ENCODE data around the gene CNGB1. TPM values are rescaled to one million over a fixed set of nuclear protein-coding genes. Genes with fewer than 3 reads are reported as not detected.

The CNGB1 gene
- total RNA-seq, 4 donors from 2014 or later: 1.1 to 2.8 TPM; not detected in 2

- H3K4me3 ChIP-seq: no peak overlapping the region
- H3K4me1 ChIP-seq: no peaks in the 10 kb centered on the region
- no peak overlapping the region for H3K27ac ChIP-seq
- no peaks in the 10 kb centered on the region for H3K27me3 ChIP-seq
- H3K9me3 ChIP-seq: no peaks in the 10 kb centered on the region
- no peak for TF ChIP-seq POLR2A (IDR thresholded peaks at IDR 0.05)
- TF ChIP-seq, protein P1, sequence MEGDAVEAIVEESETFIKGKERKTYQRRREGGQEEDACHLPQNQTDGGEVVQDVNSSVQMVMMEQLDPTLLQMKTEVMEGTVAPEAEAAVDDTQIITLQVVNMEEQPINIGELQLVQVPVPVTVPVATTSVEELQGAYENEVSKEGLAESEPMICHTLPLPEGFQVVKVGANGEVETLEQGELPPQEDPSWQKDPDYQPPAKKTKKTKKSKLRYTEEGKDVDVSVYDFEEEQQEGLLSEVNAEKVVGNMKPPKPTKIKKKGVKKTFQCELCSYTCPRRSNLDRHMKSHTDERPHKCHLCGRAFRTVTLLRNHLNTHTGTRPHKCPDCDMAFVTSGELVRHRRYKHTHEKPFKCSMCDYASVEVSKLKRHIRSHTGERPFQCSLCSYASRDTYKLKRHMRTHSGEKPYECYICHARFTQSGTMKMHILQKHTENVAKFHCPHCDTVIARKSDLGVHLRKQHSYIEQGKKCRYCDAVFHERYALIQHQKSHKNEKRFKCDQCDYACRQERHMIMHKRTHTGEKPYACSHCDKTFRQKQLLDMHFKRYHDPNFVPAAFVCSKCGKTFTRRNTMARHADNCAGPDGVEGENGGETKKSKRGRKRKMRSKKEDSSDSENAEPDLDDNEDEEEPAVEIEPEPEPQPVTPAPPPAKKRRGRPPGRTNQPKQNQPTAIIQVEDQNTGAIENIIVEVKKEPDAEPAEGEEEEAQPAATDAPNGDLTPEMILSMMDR (IDR thresholded peaks at IDR 0.05): no peak
- H3K36me3 ChIP-seq: no peaks in the 10 kb centered on the region
- DNase-seq: no peak
Observed at GRCh38 chr16:57977418-57978069, 6.6 kb upstream of the CNGB1 start.

GRCh38 chr16:57976331-57976796, 5.4 kb upstream of the CNGB1 start:
- Histone ChIP-seq H3K4me1 (no peaks in the 10 kb centered on the region), H3K9me3 (no peaks in the 10 kb centered on the region), H3K27me3 (no peaks in the 10 kb centered on the region), H3K36me3 (no peaks in the 10 kb centered on the region), H3K4me3 (no peak overlapping the region), H3K27ac (no peak overlapping the region)
- TF ChIP-seq POLR2A (IDR thresholded peaks at IDR 0.05): no peak
- TF ChIP-seq, protein P1 (IDR thresholded peaks at IDR 0.05): no peak
- no peak for DNase-seq

DNA sequence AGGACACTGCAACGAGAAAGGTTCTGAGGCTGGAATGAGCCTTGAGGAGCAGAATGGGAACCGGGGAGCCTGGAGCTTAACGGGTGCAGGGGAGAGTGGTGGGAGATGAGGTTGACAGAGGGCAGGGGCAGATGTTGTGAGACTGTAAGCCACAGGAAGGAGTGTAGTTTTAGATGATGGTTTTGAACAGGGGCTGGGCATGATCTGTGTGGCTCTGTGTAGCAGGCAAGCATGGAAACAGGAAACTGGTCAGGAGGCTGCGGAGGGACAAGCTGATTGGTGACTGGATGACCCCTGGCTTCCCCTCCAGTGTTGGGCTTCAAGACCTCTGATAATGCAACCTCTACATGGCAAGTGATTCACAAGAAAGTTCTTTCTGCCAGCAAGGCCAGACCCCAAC, 1.4 kb upstream of the CNGB1 start:
- Histone ChIP-seq H3K4me3 (no peak overlapping the region), H3K9me3 (no peaks in the 10 kb centered on the region), H3K36me3 (no peaks in the 10 kb centered on the region), H3K27me3 (no peaks in the 10 kb centered on the region), H3K27ac (no peak overlapping the region), H3K4me1 (no peaks in the 10 kb centered on the region)
- no peak for TF ChIP-seq POLR2A (IDR thresholded peaks at IDR 0.05)
- TF ChIP-seq, protein P1 (IDR thresholded peaks at IDR 0.05): no peak
- DNase-seq: no peak

GRCh38 chr16:57971848-57972247, 920 bp upstream of the CNGB1 start:
- TF ChIP-seq, protein P1 (IDR thresholded peaks at IDR 0.05): no peak
- TF ChIP-seq POLR2A (IDR thresholded peaks at IDR 0.05): no peak
- H3K4me3 ChIP-seq: no peak overlapping the region
- no peaks in the 10 kb centered on the region for H3K4me1 ChIP-seq

DNA sequence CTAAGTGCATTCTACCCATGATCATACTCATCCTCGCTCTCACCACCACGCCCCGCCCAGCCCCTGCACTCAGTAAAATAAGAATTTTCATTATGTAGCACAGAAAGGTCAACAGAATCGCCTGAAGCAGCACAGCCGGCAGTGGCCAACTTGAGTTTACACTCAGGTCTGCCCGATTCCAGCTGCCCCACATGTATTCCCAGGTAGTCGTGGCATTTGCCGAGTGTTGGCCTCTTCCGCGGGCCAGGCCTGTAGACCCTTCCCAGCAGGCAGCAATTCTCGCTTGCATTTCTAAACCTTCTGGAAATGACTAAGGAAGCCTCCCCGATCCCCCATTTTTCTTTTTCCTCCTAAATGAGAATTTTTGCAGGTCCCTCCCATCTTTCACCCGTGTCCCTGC, 609 bp downstream of the CNGB1 start:
- H3K4me3 ChIP-seq: no peak overlapping the region
- no peaks in the 10 kb centered on the region for H3K27me3 ChIP-seq
- H3K36me3 ChIP-seq: no peaks in the 10 kb centered on the region
- H3K4me1 ChIP-seq: no peaks in the 10 kb centered on the region
- no peak for DNase-seq
- no peak overlapping the region for H3K27ac ChIP-seq
- TF ChIP-seq, protein P1 (IDR thresholded peaks at IDR 0.05): no peak
- TF ChIP-seq POLR2A (IDR thresholded peaks at IDR 0.05): no peak
- no peaks in the 10 kb centered on the region for H3K9me3 ChIP-seq

More at GRCh38 chr16:57971848-57972247, 920 bp upstream of the CNGB1 start:
- DNase-seq: no peak
- Histone ChIP-seq H3K27ac (no peak overlapping the region), H3K9me3 (no peaks in the 10 kb centered on the region), H3K36me3 (no peaks in the 10 kb centered on the region), H3K27me3 (no peaks in the 10 kb centered on the region)

All from Peyer's patch (tissue), 4 donors.